Measurements from ENCODE around the gene ACR.

The ACR gene

DNA sequence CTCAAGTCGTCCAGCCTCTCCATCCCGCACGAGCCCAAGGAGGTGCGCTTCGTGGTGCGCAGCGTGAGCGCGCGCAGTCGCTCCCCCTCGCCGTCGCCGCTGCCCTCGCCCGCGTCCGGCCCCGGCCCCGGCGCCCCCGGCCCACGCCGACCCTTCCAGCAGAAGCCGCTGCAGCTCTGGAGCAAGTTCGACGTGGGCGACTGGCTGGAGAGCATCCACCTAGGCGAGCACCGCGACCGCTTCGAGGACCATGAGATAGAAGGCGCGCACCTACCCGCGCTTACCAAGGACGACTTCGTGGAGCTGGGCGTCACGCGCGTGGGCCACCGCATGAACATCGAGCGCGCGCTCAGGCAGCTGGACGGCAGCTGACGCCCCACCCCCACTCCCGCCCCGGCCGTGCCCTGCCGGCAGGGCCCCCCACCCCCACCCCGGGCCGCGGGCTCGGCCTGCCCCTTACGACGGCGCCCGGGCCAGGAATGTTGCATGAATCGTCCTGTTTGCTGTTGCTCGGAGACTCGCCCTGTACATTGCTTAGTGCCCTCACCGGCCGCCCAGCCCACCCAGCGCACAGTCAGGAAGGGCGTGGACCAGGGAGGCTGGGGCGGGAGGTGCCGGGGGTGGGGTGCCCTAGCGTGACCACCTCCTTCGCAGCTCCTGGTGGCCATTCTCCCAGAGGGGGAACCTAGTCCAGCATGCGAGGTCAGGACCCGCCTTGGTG is 6.9 kb upstream of the ACR start:
- TF ChIP-seq CTCF (IDR thresholded peaks at IDR 0.05; ENCODE audit: control extremely low read depth, extremely low read depth, low read depth, missing control alignments) = no peak
- CTCF ChIA-PET = no interaction called here
- DNase-seq (ENCODE audit: extremely low spot score) = no peak
- POLR2A ChIA-PET = no interaction called here

DNA sequence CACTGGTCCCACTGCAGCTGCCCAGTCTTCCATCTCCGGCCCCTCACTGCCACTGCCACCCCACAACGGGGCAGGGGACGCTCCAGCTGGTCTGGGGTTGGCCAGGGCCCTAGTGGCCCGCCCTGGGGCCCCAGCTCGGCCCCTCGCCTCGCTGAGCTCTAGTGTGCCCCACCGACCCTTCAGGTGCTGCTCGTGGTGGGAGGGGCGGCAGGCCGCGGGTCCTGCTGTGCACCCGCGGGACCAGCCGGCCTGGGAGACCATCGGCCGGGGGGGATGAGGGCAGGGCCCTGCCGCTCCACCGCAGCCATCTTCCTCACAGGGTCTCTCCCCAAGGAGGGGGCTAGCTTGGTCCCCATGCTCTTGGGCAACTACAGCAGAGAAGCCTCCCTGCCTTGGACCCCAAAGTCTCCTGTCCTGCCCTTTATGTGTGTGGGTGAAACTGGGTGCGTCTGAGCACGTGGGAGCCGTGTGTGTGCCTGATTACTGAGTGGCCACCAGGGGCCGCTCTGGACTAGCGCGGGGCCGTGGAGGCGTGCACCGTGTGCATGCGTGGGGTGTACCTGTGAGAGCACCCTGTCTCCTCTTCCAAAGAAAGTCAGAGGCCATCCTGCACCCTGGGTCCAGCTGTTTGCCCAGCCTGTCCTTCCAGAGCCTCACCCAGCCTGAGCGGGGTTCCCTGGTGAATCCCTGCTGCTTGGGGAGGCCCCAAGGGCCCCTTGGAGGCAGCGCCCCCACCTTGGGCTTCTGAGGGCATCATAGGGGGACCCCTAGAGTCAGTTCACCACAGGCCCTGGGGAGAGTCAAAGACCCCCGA is 6.0 kb upstream of the ACR start:
- CTCF ChIA-PET = interaction anchor here (0.6 kb wide), 1 partner anchor 9 kb away, joined by 4 read pairs; no protein-coding TSS in a partner anchor
- TF ChIP-seq CTCF (IDR thresholded peaks at IDR 0.05; ENCODE audit: control extremely low read depth, extremely low read depth, low read depth, missing control alignments) = peak; percentile 69
- peak; percentile 84 for DNase-seq (ENCODE audit: extremely low spot score)
- POLR2A ChIA-PET = no interaction called here

DNA sequence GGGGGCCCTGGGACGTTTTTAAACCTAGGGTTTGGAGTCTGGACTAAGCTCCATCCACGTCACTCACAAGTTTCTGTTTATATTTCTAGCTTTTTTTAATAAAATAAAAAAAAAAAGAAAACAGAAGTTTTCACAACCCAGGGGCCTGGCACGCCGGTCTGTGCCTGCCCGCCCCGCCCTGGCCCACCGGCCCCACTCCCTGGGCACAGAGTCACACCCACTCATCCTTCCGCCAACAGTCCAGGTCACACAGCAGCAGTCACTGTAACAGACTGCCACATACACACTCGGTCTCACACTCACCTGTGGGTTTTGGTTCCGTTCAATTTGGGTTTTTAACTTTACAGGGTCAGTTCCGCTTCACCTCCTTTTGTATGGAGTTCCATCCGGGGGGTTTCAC is 5.3 kb upstream of the ACR start:
- POLR2A ChIA-PET = no interaction called here
- no peak for TF ChIP-seq CTCF (IDR thresholded peaks at IDR 0.05; ENCODE audit: control extremely low read depth, extremely low read depth, low read depth, missing control alignments)
- DNase-seq (ENCODE audit: extremely low spot score) = no peak
- CTCF ChIA-PET = interaction anchor here (0.6 kb wide), 1 partner anchor 10 kb away, joined by 4 read pairs; no protein-coding TSS in a partner anchor

DNA sequence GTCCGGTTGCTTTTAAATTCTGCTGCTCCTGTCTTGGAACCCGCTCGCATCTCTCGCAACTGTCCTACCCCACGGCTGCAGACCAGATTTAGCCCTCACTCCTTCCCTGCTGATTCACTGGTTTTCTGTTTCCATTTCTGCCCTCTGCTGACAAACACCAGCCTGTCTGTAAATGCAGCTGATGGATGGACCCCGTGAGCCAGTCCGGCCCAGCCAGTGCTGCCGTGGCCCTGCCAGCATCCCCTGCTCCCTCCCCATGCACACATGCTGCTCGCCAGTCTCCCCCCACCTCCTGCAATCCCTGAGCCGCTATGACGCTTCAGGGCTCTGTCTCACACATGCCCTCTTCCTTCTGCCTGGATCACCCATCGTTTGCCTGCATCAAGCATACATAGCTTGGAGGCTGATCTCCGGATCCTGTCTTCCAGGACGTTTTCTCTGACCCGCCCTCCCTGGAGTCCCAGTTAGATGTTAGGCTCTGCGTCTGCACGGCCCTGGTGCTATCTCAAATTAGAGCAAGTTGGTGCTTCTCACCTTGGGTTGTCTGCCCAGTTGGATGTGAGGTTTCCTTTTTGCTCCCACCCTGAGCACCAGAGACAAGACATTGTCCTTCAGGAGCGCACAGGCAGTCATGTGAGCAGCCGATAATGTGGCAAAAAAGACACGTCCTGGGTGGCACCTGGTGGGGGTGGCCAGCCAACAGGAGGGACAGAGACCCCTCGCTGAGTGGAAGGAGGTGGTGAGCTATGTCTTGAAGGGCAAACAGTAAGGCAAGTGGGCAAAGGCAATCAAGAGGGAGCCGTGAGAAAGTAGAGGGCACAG is 4.3 kb upstream of the ACR start:
- CTCF ChIA-PET = no interaction called here
- DNase-seq (ENCODE audit: extremely low spot score) = no peak
- POLR2A ChIA-PET = no interaction called here
- no peak for TF ChIP-seq CTCF (IDR thresholded peaks at IDR 0.05; ENCODE audit: control extremely low read depth, extremely low read depth, low read depth, missing control alignments)

DNA sequence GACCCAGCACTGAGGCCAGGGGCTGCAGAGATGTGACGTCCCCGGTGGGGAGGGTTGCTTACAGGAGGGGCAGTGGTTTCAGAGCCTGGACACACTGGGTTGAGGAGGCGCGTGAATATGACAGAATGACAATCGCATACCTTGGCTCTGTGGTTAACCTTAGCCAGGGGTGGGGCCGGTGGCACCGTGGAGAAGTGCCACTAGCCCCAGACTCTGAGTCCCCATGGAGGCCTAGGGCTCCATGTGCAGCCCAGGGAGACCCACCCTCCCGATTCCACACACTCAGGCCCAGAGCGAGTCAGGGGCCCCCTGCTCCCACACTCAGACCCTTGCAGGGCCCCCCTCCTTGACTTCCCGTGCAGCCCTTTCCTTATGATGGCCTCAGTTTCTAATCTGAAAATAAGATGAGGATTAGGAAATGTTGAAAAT is 3.6 kb upstream of the ACR start:
- ChIA-PET POLR2A (no interaction called here), CTCF (no interaction called here)
- no peak for TF ChIP-seq CTCF (IDR thresholded peaks at IDR 0.05; ENCODE audit: control extremely low read depth, extremely low read depth, low read depth, missing control alignments)
- DNase-seq (ENCODE audit: extremely low spot score) = no peak

- CTCF ChIA-PET = no interaction called here
- TF ChIP-seq CTCF (IDR thresholded peaks at IDR 0.05; ENCODE audit: control extremely low read depth, extremely low read depth, low read depth, missing control alignments) = no peak
- POLR2A ChIA-PET = no interaction called here
- no peak for DNase-seq (ENCODE audit: extremely low spot score)
Observed at GRCh38 chr22:50734986-50735738, 2.8 kb upstream of the ACR start.
